HG02885 (cell line): ENCODE results near the gene SLC1A5.
A peak's percentile ranks its signal among the peaks of the same experiment; 100 is the strongest.

ENCODE experiments used
- ATAC-seq: cut with Tn5 transposase; IDR thresholded peaks from one replicate; pipeline ENCODE4 v1.9.1; 2021; ENCODE audit warnings: mild to moderate bottlenecking; ENCODE audit not compliant: unreplicated experiment, poor library complexity

The SLC1A5 gene

DNA sequence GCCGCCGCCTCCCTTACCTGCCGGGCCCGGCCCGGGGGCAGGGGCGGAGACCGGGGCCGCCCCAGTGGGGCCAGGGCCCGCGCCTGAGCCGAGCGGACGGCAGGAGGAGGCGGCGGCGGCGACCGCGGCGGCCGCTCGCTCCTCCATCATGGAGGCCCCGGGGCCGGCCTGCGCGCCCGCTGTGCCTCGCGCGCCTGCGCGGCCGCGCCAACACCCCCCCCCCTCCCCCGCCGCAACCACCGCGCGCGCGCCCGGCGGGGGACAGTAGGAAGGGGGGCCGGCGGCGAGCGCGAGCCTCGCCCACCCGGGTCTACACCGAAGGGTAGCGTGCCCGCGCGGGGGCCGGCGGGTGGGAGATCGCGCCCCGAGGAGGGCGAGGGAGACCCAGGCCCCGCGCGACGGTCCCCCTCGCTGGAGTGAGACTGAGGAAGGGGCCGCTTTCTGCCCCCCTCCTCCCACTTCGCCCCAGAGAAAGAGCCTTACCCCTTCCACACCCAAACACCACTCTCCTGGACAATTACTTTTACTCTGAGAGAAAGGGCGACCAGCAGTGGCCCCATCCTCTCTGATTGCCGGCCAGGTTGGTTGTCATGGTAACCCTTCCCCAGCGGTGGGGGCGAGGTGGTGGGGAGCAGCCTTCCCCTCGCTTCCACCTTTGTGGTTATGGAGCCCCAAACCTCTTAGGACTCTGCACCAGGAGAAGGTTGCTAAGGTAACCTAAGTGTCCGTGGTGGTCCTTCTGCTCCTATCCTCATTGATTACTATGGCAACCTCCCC lies 41.9 kb downstream of the SLC1A5 start, which contains the start of gene STRN4:
STRN4 (minus strand) TSS at position 170 of the 777 bp plus-strand sequence; CDS start at position 150, 20 bp downstream.
- ATAC-seq: peak; percentile 71

DNA sequence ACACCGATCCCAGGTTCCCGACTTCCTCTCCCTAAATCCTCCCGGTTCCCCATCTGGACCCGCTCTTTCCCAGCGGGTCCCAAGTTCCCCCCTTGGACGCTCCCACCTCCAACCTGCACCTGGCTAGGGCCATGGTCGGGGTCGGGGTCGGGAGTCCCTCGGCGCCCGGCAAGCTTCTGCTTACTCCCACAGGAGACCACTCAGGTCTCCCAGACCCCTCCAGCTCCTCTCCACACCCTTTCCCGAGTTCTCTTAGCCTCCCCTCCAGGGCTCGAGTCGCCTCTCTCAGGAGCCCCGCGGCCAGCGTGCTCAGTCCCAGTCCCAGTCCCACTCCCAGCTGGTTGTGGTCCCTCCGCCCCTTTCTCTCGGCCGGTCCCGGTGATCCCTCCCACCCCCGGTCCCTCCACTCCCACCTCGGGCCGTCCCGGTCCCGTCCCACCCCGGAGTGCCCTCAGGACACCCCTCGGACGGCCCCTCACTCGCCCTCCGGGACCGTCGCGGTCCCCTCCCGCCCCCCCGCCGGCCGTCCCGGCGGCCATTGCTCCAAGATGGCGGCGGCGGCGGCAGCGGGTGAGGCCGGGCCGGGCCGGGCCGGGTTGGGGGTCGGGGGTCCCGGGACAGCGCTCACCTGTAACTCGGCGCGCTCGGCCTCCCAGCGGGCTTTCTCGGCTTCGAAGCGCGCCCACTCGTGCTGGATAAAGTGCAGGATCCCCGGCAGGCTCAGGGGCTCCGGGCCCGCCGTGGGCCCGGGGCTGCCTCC lies 42.7 kb downstream of the SLC1A5 start, which contains the start of gene FKRP:
FKRP (plus strand) TSS at position 537 of the 760 bp plus-strand sequence. CDS start 9,394 bp downstream, outside the sequence.
- peak; percentile 56 for ATAC-seq

DNA sequence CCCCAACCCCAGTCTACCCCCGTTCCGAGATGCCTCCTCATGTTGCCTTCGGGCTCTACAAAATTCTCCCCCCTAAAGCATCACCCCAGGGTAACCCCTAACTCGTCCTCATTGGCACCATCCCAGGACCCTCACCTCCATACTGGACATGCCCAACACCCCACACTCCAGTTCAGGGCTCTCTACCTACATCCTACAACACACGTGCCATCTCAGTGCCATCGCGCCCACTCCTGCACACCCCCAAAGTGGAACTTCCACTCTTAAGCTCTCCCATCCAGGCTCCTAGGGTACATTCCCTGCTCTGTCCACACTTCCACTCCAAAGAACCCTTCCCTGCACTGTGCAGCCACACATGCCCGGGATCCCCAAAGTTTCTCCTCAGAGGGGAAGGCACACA lies 43.4 kb downstream of the SLC1A5 start:
- ATAC-seq: no peak

GRCh38 chr19:46744005-46744691 lies 44.2 kb downstream of the SLC1A5 start:
- ATAC-seq: no peak

DNA sequence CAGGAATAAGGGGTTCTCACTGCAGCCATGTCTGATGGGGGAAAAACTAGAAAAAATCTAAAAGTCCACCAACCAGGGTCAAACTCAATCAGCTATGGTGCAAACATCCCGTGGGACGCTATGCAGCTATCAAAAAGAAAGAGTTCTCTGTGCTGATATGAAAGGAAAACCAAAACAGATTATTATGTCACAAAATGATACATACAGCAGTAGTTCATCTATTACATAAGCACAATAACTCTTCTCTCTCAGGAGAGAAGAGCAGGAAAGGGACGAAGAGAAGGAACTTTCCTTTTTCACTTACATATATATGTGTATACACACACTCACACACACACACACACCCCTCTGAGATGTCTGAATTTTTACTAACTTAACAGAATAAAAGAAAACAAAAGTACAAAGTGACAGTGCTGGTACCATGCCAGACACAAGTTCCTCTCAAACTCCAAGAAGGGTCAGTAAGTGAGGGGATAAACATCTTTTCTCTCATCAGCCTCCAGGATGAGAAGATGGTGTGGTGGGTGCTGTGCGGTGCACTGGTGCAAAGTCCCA lies 45.4 kb downstream of the SLC1A5 start:
- no peak for ATAC-seq

DNA sequence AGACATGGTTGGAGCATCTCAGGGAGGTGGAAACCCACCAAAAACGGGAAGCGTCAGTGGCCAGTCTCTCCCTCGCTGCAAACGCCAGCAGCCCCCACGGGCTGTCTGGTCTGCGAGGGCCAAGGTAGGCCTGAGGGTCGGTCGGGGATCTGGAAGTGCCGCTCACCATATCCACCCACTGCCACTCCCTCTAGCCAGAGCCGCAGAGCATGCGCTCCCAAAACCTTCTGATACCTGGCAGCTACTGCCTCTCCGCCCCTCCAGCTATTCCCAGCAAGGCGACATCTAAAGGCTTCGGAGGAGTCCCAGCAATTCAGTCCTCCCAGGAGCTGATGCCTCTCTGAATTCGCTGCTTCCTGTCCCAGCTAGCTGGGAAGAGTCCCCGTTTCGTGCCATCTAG lies 46.9 kb downstream of the SLC1A5 start:
- ATAC-seq: no peak

- ATAC-seq: no peak
Measured at GRCh38 chr19:46739290-46739771, 49.1 kb downstream of the SLC1A5 start.

DNA sequence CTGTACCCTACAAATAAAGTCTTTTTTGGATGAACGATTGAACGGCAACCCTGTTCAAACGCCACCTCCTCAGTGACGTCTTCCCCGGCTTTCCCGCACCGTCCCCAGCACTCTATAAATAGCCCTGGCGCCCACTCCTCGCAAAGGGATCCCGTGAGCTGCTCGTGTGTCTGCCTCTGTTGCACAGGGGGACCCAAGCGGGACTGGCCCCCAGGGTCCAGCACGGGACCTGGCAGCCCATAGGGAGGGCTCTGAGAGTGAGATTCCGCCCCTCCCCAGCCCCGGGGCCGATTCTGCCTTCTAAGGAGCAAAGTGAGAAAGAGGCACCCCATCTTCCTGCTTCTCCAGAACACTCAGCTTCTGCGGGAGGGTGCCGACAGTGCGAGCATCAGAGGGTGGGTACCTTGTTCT lies 50.6 kb downstream of the SLC1A5 start:
- no peak for ATAC-seq

DNA sequence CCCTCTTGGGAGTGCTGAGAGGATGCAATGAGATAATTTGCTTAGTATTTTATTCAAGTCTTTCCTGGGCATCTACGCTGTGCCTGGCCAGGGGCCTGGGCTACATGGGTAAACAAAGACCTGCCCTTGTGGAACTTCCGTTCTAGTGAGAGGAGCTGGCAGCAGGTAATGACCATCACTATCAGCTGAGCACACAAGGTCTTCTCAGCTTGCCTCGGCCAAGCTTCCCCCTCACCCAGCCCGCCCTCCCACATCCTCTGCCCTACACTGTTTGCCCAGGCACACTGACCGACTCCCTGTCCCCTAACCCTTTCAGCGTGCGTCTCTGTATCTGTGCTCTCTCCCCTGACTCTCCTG lies 51.1 kb downstream of the SLC1A5 start:
- ATAC-seq: no peak

DNA sequence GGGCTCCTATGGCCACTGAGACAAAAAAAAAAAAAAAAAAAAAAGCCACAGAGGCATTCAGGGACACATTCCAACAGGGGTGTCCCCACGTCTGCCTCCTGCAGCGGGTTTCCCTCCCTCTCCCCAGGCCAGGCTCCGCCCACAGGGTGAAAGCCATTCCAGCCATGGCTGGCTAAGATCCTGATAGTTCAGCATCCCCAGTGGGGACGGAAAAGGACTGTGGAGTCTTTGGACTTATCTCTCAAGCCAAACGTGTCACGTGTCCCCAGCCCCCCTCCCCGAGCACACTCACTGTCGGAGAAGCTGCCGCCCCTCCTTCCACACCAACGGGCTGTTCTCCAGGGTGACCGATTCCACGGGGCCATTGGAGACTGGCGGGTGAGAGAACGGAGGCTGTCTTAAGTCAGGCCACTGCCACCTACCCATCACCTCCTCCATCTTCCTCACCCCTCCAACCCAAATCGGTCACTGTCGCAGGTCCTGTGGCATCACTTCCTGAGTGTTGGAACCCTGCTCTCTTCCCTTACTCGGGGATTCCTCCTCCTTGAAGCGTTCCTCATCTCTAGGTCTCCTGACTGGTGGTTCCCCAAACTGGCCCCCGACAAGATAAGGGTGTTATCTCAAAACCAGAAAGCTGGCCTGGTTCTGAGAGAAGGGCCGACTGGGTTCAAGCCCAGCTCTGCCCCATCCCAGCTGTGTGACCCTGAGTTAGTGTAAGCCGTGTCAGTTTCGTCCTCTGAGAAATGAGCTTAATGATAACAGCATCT lies 51.7 kb downstream of the SLC1A5 start:
- ATAC-seq: no peak

GRCh38 chr19:46733690-46734292 lies 54.6 kb downstream of the SLC1A5 start:
- no peak for ATAC-seq

- no peak for ATAC-seq
Measured at GRCh38 chr19:46732966-46733689, 55.3 kb downstream of the SLC1A5 start.

DNA sequence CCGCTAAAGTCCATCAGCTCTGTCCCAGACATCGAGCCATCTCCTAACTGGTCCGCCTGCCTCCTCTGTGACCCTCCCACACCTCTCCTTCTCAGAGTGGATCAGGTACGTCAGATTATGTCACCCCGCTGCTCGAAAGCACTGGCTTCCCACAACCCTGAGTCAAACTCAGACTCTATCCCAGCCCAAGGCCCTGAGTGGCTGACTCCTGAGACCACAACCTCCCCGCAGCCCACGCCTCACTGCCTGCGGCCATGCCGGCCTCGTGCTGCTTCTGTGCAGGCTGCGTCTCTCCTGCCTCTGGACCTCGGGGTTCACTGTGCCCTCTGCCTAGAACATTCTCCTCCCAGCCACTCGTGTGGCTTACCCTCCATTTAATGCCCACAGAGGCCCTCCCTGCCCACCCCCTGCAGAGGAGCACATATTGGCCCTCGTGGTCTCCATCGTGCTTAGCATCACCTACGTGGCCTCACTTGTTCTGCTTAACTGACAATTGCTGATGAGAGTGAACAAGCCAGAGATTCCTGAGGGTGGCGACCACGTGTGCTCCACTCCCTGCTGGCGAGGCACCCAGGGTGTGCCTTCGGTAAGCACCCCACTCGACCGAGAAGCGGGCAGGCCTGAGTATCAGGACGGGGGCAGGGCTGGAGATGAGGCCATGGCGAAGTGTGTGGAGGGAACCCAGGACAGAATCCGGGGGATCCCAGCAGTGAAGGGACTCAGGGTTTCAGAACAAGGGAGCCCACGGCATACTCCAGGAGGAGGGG lies 56.0 kb downstream of the SLC1A5 start:
- ATAC-seq: no peak

GRCh38 chr19:46731584-46731983 lies 56.8 kb downstream of the SLC1A5 start:
- no peak for ATAC-seq

DNA sequence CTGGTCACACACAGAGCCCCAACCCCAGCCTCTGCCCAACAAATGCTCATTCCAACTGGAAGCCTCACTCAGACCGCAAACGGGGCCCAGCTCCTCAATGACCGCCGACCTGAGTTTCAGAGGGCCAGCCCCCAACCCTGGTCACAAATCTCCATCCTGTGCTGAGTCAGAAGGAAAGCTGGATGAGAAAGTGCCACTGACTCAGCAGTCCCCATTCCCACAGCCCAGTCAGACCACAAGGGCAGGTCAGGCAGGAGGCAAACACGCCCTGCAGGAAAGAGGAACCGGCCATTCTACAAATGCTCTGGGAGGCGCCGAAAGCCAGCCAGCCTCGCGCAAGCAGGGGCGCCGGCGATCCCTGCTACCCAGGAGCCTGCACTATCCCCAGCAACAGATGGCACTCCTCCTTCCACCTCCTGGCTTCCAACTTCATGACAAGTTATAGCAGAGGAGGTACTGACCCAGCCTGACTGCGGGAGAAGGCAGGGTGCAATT lies 57.3 kb downstream of the SLC1A5 start:
- ATAC-seq: no peak

DNA sequence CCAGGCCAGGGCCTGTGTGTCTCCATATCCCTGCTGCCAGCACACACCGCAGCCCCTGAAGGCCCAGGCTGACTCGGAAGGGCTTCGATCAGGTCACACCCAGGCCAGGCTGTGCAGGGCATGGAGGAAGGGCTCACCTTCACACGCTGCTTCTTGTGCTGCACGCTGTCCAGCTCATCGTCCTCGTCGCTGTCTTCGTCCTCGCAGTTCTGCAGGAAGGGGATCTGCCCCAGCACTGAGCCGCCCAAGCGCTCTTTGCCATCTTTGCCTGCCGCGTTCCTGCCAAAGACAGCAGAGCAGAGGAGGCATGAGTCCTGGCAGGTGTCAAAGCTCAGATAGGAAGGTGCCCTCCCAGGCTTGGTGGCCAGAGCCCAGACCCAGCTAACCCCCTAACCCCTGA lies 57.8 kb downstream of the SLC1A5 start:
- ATAC-seq: no peak

- ATAC-seq: no peak
Measured at GRCh38 chr19:46730187-46730586, 58.2 kb downstream of the SLC1A5 start.

DNA sequence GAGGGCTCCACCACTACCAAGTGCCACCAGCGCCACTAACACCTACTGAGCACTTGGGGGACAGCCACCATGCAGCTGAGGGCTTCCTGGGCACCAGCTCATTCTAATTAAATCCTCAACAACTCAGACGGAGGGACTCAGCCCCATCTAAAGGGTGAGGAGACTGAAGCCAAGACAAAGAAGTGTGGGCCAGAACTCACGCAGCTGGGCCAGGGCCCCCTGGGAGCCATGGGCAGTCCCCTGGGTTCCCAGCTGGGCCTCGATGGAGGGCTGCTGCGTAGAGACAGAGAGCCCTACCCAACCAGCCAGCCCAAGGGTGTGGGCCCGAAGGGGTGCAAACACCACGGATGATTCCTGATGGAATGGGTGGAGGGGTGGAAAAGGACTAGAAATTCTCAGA lies 58.7 kb downstream of the SLC1A5 start:
- ATAC-seq: no peak
